Measurements from ENCODE around the gene DISC1.

Gene DISC1

DNA sequence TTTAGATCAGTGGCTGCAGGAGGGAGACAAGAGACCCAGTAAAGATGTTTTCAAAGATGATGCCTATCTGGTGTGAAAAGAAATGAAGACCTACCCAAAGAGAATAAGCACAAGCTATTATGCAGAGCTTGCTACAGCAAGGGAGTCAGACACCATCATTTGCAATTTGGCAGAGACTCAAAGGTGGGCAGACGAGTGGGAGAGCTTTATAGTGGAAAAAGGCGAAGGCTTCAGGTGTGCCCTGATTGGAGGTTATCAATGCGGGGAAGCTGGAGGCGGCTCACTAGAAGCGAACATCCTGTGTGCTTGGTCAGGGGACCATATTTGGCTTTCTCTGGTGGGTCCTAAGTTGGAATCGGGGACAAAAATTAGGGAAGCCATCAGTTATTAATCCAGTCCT, 183.8 kb downstream of the DISC1 start:
- TF ChIP-seq FOXM1 (IDR thresholded peaks at IDR 0.05; ENCODE audit: borderline replicate concordance, low read depth) (no peak), YY1 (IDR thresholded peaks at IDR 0.05; ENCODE audit: low read depth) (no peak)

DNA sequence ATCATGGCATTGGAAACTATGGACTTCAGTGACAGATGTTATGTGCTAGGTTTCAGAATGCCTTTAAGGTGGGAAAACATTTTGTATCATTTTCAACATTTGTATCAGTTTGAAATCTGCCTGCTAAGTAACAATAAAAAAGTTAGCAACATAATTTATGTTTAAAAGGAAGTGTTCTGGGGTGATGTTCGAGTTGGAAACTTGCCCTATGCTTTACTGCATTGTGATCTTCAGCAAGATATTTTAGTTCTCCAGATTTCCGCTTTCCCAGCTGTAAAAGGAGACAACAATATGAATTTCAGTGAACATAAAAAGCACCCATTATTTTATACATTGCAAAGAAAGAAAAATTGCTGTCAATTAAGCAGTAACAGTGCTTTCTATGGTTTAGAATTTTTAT, 187.4 kb downstream of the DISC1 start:
- TF ChIP-seq TEAD4 (IDR thresholded peaks at IDR 0.05) = no peak
- TF ChIP-seq CEBPB (IDR thresholded peaks at IDR 0.05) = no peak
- no peak for TF ChIP-seq YY1 (IDR thresholded peaks at IDR 0.05; ENCODE audit: low read depth)
- no peak for TF ChIP-seq FOXM1 (IDR thresholded peaks at IDR 0.05; ENCODE audit: borderline replicate concordance, low read depth)
- no peak for TF ChIP-seq NFIC (IDR thresholded peaks at IDR 0.05)

DNA sequence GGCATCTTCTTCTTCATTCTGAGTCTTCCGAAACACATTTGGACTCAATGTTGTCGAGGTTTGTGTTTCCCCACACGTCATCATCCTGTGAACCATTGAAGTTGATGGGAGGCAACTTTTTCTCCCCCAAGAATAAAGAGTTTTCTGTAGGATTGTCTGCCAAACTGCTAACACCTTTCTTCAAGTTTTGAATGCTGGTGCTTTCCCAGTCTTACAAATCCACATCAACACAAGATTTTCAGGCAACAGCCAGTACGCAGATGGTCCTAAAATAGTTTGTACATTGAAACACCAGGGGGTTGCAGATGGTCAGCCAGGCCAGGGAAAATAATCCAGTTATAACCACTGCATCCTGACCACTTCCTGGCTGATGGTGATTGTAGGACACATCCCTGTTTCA, 187.9 kb downstream of the DISC1 start:
- TF ChIP-seq FOXM1 (IDR thresholded peaks at IDR 0.05; ENCODE audit: borderline replicate concordance, low read depth) (no peak), TCF12 (IDR thresholded peaks at IDR 0.05; ENCODE audit: low read depth) (no peak), TAF1 (IDR thresholded peaks at IDR 0.05; ENCODE audit: low read depth) (no peak), YY1 (IDR thresholded peaks at IDR 0.05; ENCODE audit: low read depth) (no peak), TEAD4 (IDR thresholded peaks at IDR 0.05) (no peak), NFIC (IDR thresholded peaks at IDR 0.05) (no peak), CREB1 (IDR thresholded peaks at IDR 0.05; ENCODE audit: low read depth) (no peak)
- TF ChIP-seq, protein P1, sequence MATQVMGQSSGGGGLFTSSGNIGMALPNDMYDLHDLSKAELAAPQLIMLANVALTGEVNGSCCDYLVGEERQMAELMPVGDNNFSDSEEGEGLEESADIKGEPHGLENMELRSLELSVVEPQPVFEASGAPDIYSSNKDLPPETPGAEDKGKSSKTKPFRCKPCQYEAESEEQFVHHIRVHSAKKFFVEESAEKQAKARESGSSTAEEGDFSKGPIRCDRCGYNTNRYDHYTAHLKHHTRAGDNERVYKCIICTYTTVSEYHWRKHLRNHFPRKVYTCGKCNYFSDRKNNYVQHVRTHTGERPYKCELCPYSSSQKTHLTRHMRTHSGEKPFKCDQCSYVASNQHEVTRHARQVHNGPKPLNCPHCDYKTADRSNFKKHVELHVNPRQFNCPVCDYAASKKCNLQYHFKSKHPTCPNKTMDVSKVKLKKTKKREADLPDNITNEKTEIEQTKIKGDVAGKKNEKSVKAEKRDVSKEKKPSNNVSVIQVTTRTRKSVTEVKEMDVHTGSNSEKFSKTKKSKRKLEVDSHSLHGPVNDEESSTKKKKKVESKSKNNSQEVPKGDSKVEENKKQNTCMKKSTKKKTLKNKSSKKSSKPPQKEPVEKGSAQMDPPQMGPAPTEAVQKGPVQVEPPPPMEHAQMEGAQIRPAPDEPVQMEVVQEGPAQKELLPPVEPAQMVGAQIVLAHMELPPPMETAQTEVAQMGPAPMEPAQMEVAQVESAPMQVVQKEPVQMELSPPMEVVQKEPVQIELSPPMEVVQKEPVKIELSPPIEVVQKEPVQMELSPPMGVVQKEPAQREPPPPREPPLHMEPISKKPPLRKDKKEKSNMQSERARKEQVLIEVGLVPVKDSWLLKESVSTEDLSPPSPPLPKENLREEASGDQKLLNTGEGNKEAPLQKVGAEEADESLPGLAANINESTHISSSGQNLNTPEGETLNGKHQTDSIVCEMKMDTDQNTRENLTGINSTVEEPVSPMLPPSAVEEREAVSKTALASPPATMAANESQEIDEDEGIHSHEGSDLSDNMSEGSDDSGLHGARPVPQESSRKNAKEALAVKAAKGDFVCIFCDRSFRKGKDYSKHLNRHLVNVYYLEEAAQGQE (IDR thresholded peaks at IDR 0.05; ENCODE audit: low read depth) = no peak
- TF ChIP-seq, protein P2, sequence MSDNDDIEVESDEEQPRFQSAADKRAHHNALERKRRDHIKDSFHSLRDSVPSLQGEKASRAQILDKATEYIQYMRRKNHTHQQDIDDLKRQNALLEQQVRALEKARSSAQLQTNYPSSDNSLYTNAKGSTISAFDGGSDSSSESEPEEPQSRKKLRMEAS (IDR thresholded peaks at IDR 0.05) = no peak

DNA sequence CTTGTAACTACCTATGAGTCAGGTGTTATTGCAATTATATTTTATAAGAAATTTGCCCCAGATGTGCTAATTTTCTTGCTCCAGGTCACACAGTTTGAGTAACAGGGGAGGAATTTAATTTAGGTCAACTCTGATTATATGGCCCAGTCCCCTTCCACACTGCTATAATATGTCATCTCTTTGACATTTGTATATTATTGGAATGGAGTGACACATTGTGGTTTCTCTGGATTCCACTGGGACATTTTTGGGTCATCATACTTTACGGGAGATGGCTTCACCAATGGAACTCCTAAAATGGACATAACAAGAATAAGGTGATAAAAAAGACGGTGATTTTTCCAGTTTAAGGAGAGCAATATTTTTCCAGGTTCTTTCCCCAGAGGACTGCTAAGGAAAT, 191.2 kb downstream of the DISC1 start:
- TF ChIP-seq CREB1 (IDR thresholded peaks at IDR 0.05; ENCODE audit: low read depth) (no peak), FOXM1 (IDR thresholded peaks at IDR 0.05; ENCODE audit: borderline replicate concordance, low read depth) (no peak)

DNA sequence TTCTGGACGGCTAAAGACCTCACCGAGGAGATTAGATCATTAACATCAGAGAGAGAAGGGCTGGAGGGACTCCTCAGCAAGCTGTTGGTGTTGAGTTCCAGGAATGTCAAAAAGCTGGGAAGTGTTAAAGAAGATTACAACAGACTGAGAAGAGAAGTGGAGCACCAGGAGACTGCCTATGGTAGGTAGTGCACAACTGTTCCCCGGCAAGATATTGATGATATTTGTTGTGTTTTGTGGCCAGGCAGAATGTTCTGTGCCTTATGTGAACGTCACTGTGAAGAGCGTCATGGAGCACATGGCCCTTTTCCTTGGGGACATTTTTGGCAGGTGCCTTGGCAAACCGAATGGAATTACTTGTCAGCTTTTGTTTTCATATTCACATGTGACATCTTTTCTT, 191.7 kb downstream of the DISC1 start:
- TF ChIP-seq ZBTB7A (IDR thresholded peaks at IDR 0.05; ENCODE audit: low read depth) (no peak), YY1 (IDR thresholded peaks at IDR 0.05; ENCODE audit: low read depth) (no peak)

DNA sequence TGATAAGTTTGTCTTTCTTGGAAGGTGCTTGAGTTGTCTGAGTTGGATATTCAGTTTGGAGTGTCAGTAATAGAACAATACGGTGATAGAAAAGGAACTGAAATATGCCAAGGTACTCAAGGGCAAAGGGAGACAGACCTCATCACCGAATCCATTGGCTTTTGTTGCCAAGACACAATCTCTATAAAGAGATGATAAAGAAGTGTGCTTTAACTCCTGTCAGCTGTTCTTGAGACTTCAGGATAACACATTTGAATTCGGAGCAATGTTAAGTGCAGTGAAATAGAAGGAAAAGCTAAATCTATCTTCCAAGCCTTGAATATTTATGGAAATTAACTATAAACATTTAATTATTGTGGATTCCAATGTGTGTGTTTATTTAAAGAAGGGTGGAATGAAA, 194.7 kb downstream of the DISC1 start:
- TF ChIP-seq NFIC (IDR thresholded peaks at IDR 0.05) (no peak), ZBTB7A (IDR thresholded peaks at IDR 0.05; ENCODE audit: low read depth) (no peak), CEBPB (IDR thresholded peaks at IDR 0.05) (no peak), EP300 (IDR thresholded peaks at IDR 0.05; ENCODE audit: borderline replicate concordance) (no peak), TCF12 (IDR thresholded peaks at IDR 0.05; ENCODE audit: low read depth) (no peak), TAF1 (IDR thresholded peaks at IDR 0.05; ENCODE audit: low read depth) (no peak), YY1 (IDR thresholded peaks at IDR 0.05; ENCODE audit: low read depth) (no peak), EGR1 (IDR thresholded peaks at IDR 0.05) (no peak), TEAD4 (IDR thresholded peaks at IDR 0.05) (no peak), CREB1 (IDR thresholded peaks at IDR 0.05; ENCODE audit: low read depth) (no peak), RAD21 (IDR thresholded peaks at IDR 0.05; ENCODE audit: low read depth) (no peak), FOXM1 (IDR thresholded peaks at IDR 0.05; ENCODE audit: borderline replicate concordance, low read depth) (no peak)
- TF ChIP-seq, protein P2 (IDR thresholded peaks at IDR 0.05) = no peak
- TF ChIP-seq, protein P3, sequence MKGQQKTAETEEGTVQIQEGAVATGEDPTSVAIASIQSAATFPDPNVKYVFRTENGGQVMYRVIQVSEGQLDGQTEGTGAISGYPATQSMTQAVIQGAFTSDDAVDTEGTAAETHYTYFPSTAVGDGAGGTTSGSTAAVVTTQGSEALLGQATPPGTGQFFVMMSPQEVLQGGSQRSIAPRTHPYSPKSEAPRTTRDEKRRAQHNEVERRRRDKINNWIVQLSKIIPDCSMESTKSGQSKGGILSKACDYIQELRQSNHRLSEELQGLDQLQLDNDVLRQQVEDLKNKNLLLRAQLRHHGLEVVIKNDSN (IDR thresholded peaks at IDR 0.05) = no peak
- TF ChIP-seq, protein P1 (IDR thresholded peaks at IDR 0.05; ENCODE audit: low read depth) = no peak

DNA sequence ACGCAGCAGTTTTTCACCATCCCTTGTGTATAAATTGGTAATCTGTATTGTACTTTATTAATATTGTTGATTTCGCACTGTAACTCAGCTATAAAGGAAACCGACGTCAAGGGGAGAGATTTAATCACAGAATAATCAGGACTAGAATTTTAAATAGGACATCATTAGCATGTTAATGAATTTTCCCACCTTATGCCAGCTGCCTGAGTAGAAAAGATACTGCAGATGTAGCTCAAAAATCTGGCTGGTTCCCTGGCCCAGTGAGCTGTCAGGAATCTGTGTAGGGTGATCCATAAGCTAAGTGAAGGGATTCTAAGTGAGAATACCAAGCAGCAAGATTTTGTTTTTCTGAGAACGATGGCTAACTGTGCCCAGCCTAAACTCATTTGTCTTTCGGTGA, 195.5 kb downstream of the DISC1 start:
- TF ChIP-seq RAD21 (IDR thresholded peaks at IDR 0.05; ENCODE audit: low read depth) (no peak), FOXM1 (IDR thresholded peaks at IDR 0.05; ENCODE audit: borderline replicate concordance, low read depth) (no peak), CREB1 (IDR thresholded peaks at IDR 0.05; ENCODE audit: low read depth) (no peak), TCF12 (IDR thresholded peaks at IDR 0.05; ENCODE audit: low read depth) (no peak), CEBPB (IDR thresholded peaks at IDR 0.05) (no peak), TAF1 (IDR thresholded peaks at IDR 0.05; ENCODE audit: low read depth) (no peak), TEAD4 (IDR thresholded peaks at IDR 0.05) (no peak), EP300 (IDR thresholded peaks at IDR 0.05; ENCODE audit: borderline replicate concordance) (no peak), EGR1 (IDR thresholded peaks at IDR 0.05) (no peak), YY1 (IDR thresholded peaks at IDR 0.05; ENCODE audit: low read depth) (no peak), ZBTB7A (IDR thresholded peaks at IDR 0.05; ENCODE audit: low read depth) (no peak), NFIC (IDR thresholded peaks at IDR 0.05) (no peak)
- TF ChIP-seq, protein P3 (IDR thresholded peaks at IDR 0.05) = no peak
- TF ChIP-seq, protein P1 (IDR thresholded peaks at IDR 0.05; ENCODE audit: low read depth) = no peak
- TF ChIP-seq, protein P2 (IDR thresholded peaks at IDR 0.05) = no peak

Measured in Ishikawa (cell line).